HG03442 (cell line): ENCODE data around the gene SULF2.

Source experiments
- ATAC-seq: cut with Tn5 transposase; IDR thresholded peaks from one replicate; pipeline ENCODE4 v1.9.1; 2021; ENCODE audit warnings: mild to moderate bottlenecking, moderate library complexity; ENCODE audit not compliant: unreplicated experiment

SULF2 gene

DNA sequence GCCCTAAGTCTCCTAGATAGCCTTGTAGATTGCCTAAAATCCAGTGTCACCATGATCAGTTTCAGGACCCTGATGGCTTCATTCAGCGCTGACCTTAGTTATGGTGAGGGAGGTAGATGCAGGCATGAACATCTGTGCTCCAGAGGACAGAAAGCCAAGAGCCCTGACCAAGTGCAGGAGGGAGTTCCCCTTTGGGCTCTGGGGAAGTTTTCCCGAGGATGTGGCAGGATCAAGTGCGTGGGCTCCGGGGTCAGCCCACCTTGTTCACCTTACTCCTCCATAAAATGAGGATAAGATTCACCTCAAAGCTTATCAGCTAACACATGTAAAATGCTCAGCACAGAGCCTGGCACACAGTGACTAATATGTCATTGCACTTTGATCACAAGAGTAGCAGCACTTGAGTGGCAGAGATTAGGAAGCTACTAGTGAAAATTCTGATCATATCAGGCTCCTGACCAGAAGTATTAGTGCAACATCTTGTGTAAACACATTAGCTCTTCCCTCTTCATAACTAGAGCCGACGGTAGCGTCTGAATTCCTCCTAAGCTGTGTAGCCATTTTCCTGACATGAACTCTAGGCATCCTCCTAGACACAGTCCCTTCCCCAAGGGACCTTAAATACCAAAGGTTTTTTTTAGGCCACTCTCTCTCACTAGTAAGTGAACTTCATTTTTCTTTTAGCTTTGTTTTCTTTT, 125.2 kb downstream of the SULF2 start:
- no peak for ATAC-seq

DNA sequence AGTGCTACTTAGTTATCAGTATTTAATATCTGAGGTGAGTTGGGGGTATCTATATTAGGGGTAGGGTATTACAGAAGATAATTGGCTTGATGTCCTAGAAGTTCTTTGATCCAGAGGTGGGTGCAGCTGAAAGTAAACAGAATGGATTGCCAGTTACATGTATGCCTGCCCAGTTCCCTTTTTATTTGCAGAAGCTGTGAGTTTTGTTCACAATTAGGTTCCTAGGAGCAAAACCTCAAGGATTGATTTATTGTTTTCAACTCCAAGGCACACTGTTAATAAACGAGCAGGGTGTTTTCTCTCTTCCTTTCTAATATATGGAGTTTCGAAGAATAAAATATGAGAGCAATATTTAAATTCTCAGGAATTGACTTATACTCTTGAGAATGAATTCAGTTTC, 129.0 kb downstream of the SULF2 start:
- ATAC-seq: no peak

DNA sequence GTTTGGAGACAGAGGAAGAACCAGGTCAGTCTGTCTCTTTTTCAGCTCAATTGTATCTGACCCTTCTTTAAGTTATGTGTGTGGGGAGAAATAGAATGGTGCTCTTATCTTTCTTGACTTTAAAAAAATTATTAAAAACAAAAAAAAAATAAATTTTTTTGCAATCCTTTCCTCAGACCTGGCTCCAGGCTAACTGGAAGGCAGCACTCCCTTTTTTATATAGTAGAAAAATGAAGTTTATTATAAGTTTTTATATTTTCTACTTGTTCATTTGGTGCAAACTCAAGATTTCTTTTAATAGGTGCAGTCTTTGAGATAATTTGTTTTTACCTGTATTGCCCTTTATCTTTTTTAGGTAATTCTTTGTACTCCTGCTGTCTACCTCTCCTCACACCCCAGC, 129.6 kb downstream of the SULF2 start:
- ATAC-seq: no peak

DNA sequence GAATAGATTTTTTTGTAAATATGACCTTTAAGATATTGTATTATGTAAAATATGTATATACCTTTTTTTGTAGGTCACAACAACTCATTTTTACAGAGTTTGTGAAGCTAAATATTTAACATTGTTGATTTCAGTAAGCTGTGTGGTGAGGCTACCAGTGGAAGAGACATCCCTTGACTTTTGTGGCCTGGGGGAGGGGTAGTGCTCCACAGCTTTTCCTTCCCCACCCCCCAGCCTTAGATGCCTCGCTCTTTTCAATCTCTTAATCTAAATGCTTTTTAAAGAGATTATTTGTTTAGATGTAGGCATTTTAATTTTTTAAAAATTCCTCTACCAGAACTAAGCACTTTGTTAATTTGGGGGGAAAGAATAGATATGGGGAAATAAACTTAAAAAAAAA, 130.9 kb downstream of the SULF2 start:
- no peak for ATAC-seq

DNA sequence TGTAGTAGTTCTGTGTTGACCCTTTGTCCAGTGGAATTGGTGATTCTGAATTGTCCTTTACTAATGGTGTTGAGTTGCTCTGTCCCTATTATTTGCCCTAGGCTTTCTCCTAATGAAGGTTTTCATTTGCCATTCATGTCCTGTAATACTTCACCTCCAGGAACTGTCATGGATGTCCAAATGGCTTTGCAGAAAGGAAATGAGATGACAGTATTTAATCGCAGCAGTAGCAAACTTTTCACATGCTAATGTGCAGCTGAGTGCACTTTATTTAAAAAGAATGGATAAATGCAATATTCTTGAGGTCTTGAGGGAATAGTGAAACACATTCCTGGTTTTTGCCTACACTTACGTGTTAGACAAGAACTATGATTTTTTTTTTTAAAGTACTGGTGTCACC, 131.4 kb downstream of the SULF2 start:
- no peak for ATAC-seq

DNA sequence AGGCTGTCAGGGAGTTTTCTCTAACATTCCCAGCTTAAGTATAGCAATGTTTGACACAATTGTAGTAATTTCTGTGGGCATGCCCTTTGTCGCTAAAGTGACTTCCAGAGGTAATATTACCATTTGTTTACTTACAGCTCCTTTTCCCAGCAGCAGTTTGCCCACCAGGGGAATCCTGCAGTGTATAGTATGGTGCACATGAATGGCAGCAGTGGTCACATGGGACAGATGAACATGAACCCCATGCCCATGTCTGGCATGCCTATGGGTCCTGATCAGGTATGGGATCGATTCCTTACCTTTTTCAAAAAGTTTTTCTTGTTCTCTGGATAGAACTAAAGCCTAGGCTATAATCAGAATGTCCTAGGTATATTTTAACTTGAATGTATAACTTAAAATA, 132.5 kb downstream of the SULF2 start:
- ATAC-seq: no peak

DNA sequence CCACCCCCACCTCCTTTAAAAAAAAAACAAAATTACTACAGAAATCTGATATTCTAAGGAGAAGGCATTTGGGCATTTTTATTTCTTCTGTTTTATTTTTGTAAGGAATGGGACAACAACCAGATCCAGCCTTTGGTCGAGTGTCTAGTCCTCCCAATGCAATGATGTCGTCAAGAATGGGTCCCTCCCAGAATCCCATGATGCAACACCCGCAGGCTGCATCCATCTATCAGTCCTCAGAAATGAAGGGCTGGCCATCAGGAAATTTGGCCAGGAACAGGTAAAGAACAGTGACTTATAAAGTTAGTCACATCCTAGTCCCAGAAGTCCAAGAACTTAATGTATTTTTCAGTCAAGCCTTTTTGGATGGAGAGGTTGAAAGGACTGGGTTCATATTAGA, 133.0 kb downstream of the SULF2 start:
- no peak for ATAC-seq

DNA sequence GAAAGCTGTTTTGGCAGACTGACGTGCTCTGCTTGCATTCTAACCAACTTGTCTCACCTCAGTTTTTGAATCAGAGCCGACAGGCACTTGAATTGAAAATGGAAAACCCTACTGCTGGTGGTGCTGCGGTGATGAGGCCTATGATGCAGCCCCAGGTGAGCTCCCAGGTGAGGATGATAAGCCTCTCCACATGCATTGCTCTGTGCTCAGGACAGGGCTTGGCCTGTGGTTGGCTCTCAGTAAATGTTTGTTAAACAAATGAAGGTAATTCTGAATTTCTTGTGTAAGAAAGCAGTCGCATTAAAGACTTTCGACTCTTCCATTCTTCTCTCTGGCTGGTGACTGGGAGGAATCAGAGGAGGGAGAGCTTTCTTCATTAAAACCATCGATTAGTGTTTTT, 136.3 kb downstream of the SULF2 start:
- ATAC-seq: no peak

DNA sequence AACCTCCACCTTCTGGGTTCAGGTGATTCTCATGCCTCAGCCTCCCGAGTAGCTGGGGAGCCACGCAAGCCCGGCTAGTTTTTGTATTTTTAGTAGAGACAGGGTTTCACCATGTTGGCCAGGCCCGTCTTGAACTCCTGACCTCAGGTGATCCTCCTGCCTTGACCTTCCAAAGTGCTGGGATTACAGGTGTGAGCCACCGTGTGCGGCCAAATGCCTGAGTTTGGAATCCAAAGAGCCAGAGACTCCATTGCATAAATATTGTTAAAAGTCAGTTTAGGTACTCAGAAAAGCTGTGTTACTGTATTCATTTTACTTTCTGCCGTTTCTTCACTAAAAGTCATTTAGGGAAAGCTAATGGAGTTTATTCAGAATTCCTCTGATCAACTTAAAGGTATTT, 137.3 kb downstream of the SULF2 start:
- no peak for ATAC-seq

DNA sequence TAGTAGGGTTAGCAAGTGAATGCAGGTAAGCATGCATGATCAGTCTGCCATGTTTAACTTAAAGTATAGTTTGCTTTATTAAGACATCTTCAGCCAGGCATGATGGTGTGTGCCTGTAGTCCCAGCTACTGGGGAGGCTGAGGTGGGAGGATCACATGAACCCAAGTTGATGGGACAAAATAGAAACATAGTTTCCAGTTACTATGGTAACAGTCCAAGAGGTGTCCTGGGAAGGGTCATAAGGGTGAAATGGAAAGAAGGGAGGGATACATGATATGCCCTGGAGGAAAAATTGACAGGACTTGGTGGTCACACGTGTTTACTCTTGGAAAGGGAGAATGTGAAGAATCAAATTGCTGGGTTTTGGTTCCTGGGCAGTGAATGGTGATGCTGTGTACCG, 139.6 kb downstream of the SULF2 start:
- ATAC-seq: no peak

DNA sequence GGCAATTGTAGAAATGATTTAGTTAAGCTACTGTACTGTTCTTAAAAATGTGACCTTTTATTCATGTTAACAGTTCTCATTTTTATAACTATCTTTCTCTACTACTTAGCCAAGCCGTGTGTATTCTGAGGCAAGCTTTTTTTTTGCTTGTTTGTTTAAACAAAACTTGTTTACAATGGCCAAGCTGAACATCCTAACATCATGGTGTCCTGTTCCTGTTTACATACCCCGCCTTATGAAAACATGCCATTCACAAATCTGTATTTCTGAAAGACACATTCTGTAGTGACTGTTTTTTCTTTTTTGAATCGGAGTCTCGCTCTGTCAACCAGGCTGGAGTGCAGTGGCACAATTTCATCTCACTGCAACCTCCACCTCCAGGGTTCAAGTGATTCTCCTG, 142.7 kb downstream of the SULF2 start:
- ATAC-seq: no peak

DNA sequence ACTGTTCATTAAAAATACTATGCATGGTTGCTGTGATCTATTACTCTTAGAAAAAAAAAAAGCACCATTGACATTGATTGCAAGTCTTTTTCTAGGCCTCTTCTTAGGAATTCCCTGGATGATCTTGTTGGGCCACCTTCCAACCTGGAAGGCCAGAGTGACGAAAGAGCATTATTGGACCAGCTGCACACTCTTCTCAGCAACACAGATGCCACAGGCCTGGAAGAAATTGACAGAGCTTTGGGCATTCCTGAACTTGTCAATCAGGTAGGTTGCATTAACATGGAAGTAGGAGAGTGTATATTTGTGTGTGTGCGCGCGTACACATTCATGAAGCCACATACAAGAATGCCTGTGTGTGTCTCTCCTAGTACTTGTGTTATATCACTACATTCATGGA, 143.2 kb downstream of the SULF2 start:
- ATAC-seq: no peak

DNA sequence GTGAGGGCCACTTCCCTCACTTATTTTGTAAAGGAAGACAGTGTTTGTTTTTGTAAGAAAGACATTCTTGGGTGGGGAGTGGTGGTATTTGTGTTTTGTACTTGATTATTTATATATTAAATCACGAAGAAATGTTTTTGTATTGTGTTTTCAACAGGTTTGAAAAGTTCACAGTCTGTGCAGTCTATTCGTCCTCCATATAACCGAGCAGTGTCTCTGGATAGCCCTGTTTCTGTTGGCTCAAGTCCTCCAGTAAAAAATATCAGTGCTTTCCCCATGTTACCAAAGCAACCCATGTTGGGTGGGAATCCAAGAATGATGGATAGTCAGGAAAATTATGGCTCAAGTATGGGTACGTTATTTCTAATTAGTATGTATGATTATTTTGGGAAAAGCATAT, 146.4 kb downstream of the SULF2 start:
- ATAC-seq: no peak

DNA sequence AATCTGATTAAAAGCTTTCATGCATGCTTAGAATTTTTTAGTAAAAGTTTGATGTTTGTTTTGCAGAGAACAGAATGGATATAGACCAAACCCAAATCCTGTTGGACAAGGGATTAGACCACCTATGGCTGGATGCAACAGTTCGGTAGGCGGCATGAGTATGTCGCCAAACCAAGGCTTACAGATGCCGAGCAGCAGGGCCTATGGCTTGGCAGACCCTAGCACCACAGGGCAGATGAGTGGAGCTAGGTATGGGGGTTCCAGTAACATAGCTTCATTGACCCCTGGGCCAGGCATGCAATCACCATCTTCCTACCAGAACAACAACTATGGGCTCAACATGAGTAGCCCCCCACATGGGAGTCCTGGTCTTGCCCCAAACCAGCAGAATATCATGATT, 150.0 kb downstream of the SULF2 start:
- no peak for ATAC-seq

DNA sequence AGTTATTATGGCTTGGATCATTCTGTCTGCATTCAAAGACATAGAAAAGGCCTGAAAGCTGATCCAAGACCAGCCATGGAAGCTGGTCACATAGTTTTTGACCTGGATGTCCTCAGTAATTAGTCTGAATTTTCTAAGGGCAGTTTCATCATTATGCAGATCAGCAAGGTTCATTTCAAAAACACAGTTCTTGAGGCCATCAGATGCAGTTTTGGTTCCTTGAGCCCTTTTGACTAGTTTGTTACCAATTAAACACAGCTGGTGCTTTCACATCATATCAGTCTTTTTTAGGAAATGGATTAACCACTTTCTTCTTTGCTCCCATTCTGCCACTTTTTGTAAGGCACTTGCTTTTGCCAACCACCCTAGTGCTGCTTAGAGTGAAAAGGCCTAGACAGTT, 154.2 kb downstream of the SULF2 start:
- no peak for ATAC-seq

DNA sequence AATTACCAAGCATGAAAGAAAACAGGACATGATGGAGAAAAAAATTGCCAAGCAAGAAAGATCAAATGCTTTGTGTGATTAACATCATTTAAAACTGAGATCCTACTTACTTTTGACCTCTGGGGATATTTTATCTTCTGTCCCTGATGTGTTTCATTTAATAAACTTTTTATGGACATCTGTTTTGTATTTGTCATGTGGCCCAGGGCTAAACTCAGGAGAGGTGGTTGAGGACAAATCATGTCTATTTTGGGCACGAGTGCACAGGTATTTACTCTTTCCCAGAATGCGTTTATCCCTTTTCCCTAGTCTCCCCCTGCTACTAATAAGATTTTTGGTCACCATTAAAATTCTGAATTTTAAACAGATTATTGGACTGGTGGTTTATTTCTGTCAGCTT, 155.4 kb downstream of the SULF2 start:
- no peak for ATAC-seq

DNA sequence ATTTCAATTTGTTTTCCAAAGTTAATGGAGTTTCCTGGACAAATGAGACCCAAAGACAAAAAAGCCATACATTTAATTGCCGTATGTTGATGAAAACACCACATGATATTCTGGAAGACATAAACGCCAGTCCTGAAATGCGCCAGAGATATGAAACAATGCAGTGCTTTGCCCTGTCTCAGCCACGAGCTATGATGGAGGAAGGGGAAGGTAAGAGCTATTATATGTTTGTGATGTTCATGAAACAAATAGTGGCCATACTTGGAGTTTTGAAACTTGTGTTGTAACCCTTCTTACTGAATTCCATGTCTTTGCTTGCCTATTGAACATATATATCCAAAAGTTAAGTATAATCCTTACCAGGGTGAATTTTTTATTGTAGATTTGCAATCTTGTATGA, 157.7 kb downstream of the SULF2 start:
- no peak for ATAC-seq

DNA sequence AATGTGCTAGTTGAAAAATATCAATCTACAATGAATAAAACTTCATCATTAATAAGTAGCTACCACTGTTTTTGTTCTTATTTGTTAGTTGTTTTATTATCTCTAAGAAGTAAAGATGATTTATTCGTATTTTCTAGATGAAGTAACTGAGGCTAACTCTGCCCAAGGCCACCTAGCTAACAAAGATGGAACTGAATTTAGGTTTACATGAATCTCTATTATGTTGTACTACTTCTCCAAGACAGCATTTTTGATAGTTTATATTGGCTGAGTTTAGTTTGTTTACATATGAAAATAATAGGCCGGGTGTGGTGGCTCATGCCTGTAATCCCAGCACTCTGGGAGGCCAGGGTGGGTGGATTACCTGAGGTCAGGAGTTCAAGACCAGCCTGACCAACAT, 162.1 kb downstream of the SULF2 start:
- ATAC-seq: no peak

DNA sequence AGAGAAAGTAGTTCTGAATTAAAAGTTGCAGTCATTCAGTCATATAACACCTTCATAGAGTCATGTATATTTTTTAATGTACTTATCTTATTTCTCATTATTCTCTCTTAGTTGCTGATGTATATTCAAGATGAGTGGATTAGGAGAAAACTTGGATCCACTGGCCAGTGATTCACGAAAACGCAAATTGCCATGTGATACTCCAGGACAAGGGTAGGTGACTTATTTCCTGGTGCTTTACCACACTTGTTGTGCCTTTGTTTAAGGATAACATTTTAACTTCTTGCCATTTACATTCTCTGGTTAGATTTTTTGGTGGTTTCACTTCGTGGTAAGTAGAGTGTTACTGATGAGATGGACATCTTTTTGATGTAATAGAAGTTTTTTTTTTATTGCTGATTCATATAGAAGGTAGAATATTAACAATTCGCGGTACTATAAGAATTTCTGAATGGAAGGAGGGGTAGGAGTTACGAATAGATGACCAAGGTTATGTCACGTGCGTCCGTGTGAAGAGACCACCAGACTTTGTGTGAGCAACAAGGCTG, 163.1 kb downstream of the SULF2 start:
- ATAC-seq: no peak

DNA sequence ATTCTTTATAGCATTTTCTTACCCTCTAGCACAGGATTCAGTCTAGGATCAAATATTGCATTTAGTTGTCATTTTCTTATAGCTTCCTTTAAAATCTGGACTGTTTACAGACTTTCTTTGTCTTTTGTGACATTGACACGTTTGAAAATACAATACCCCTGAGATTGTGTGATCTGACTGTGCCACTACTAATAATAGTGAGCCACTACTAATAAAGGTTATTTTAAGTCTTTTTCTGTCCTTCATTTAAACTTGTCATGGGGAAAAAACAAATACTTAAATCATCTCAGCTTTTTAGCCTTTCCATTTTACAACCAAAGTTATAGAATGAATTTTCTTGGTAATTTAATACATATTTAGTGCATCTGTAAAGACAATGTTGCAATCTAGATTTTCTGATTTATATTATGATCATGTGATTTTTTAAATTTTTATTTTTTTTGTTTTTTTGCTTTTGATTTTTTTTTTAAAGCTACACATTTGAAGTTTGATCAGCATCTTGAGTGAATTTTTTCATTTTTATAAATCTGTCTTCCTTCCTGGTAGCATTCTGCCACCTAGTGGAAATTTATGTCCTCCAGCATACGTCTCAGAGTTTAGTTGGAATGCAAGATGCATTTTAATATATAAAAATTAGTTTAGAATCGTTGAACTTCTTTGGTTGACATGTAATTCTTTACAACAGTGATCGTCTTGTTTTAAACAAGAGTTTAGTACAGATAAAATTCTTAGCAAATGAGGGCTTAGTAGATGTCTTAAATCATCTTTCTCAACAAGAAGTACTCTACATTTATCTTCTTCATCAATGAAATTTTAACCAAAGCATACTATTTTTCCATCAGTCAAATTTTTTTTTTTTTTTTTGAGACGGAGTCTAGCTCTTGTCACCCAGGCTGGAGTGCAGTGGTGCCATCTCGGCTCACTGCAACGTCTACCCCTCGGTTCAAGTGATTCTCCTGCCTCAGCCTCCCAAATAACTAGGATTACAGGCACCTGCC, 164.2 kb downstream of the SULF2 start:
- ATAC-seq: no peak

DNA sequence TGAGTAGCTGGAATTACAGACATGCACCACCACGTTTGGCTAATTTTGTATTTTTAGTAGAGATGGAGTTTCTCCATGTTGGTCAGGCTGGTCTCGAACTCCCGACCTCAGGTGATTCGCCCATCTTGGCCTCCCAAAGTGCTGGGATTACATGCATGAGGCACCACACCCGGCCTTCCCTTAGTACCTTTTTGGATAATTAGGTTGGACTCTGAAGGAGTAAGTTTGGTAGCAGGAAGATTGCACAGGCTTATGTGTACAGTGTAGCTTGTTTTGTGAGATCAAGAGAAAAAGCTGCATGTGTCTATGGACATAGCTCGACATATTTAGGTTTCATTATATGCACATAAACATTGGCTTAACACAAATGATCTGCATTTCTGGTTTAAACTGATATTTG, 166.8 kb downstream of the SULF2 start:
- no peak for ATAC-seq

DNA sequence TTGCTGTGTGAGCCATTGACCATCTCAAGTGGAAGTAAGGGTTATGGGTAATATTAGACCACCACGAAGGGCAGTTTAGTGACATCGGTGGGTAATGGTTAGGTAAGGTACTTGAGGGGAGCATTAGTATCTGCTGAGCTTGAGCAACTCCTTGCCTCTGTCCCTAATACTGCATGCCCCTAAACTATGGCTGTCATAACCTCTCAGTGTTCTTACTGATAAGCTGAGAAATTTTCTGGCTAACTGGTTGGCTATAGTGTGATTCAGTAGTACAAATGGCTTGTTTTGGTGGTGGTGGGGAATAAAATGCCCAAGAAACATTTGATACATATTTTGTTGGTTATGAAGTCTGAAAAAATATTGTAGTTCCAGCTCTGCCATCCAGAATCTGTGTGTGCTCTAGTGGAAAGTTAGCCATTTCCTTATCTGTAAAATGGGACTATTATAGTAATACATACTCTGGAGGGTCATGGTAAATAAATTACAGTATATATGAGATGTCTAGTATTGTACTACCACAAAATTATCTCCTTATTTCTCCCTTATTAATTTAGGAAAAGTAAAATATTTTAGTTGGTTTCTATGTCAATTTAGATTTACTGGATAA, 170.5 kb downstream of the SULF2 start:
- no peak for ATAC-seq
